HG03460 (cell line): Measurements from ENCODE around the gene RCAN2.
A peak's percentile ranks its signal among the peaks of the same experiment; 100 is the strongest.

Experiments used
- ATAC-seq: cut with Tn5 transposase; IDR thresholded peaks from one replicate; pipeline ENCODE4 v1.9.1; 2021; ENCODE audit not compliant: unreplicated experiment

The RCAN2 gene

GRCh38 chr6:46219661-46220060 lies 271.6 kb downstream of the RCAN2 start:
- no peak for ATAC-seq

- ATAC-seq = no peak
These were observed 272.8 kb downstream of the RCAN2 start for GRCh38 chr6:46218457-46218856.

GRCh38 chr6:46217671-46218131 lies 273.5 kb downstream of the RCAN2 start:
- peak; percentile 59 for ATAC-seq

- no peak for ATAC-seq
These were observed 274.4 kb downstream of the RCAN2 start for GRCh38 chr6:46216879-46217278.

GRCh38 chr6:46215777-46216176 lies 275.5 kb downstream of the RCAN2 start:
- no peak for ATAC-seq

- no peak for ATAC-seq
These were observed 276.0 kb downstream of the RCAN2 start for GRCh38 chr6:46215213-46215612.

- no peak for ATAC-seq
These were observed 279.3 kb downstream of the RCAN2 start for GRCh38 chr6:46211917-46212316.

DNA sequence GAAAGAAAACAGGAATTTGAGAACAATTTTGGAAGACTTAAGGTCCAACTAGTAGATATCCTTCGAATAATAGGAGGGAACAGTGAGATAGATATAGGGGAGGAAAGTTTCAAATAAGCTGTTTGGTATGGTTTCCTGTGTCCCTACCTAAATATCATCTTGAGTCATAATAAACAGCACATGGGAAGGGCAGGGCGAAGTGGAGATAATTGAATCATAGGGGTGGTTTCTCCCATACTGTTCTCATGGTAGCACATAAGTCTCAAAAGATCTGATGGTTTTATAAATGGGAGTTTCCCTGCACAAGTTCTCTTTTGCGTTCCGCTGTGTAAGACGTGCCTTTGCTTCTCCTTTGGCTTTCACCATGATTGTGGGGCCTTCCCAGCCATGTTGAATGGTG lies 281.0 kb downstream of the RCAN2 start:
- no peak for ATAC-seq

GRCh38 chr6:46208303-46208702 lies 282.9 kb downstream of the RCAN2 start:
- ATAC-seq = no peak

DNA sequence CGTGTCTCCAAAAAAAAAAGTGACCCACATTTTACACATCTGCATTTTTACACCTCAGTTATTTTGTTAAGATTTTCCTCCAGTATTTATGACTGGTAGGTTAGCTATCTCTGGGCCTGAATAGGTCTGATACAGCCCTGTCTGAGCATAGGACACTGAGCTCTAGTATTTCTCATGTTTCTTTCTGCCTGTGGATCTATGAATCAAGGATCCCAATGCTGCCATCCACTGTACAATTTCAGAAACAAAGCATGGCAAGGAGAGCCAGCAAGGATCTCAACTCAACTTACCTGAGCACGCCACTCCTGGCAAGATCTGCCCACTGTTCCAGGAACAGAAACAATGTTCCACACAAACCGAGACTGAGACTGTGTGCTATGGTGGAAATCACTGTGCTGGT lies 284.1 kb downstream of the RCAN2 start:
- no peak for ATAC-seq

DNA sequence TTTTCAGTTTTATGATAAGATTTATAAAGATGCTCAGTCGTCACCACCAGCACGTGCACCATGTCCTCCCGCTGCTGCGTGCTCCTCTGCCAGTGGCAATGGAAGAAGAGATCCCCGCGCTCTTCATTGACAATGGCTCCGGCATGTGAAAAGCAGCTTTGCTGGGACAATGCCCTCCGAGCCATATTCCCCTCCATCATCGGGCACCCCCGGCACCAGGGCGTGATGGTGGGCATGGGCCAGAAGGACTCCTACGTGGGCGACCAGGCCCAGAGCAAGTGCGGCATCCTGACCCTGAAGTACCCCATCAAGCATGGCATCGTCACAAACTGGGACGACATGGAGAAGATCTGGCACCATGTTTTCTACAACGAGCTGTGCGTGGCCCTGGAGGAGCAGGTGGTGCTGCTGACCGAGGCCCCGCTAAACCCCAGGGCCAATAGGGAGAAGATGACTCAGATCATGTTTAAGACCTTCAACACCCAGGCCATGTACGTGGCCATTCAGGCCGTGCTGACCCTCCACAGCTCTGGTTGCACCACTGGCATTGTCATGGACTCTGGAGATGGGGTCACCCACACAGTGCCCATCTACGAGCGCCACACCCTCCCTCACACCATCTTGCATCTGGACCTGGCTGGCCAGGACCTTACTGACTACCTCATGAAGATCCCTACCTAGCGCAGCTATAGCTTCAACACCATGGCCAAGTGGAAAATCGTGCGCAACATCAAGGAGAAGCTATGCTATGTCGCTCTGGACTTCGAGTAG lies 286.2 kb downstream of the RCAN2 start:
- ATAC-seq = no peak

DNA sequence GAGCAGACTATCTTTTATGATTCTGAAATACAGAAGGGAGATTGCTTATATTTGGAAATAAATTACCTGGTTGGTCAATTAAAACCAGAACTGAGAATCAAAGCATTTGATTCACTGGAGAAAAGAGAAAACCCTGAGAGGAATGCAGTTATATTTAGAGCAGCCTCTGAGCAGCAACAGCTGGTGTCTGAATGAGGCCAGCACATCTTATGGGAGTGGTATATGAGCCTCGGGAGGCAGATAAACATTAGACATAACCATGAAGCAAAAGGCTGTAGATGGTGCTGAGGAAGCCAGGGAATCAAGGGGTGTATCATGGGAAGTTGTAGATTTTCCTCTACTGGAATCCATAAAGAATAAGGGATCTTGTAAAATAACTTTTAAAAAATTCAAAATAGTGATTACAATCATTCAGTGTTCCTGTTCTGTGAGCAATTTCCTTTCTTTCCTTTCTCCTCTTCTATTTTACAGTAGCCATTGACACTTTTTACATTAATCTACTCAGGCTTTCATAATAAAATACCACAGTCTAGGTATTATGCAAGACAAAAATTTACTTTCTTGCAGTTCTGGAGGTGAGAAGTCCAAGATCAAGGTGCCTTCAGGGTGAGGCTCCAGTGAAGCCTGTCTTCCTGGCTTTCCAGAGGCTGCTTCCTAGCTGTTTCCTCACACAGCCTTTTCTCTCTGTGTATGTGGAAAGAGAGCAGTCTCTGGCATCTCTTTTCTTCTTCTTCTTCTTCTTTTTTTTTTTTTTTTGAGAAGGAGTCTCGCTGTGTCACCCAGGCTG lies 287.7 kb downstream of the RCAN2 start:
- no peak for ATAC-seq

- ATAC-seq = no peak
These were observed 289.5 kb downstream of the RCAN2 start for GRCh38 chr6:46201702-46202101.

DNA sequence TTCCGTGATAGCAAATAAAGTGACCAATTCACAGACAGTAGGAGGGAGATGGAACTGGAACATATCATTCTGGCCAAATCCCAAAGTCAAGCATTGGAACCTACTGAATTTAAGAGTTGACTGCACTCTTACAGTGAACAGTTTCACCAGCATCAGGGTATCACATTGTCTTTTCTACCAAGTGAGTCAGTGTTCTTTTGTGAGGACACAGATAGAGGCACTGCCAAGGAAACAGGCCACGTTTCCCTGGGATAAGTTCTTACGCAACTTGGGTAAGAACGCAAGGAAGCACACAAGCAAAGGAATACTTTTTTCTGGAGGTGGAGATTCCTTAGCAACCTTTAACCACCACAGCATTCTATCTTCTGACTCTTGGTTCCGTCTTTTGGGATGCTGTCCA lies 291.9 kb downstream of the RCAN2 start:
- no peak for ATAC-seq

DNA sequence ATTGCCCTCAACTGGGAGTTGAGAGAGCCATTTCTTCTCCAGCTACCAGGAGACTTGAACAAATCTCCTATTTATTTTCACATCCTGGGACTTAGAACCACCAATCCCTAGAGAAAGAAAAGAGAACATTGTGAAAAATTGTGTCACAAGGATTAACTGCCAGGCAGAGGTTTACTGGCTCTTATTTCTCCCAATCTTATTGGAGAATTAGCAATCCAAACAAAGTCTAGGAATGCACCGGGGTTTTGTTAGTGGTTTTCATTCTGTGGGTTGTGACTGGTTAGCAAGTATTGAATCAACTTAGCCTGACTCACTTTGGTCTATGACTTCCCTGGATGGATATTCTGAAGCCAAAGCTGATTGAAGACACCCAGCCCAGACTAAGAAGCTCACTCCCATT lies 299.3 kb downstream of the RCAN2 start:
- no peak for ATAC-seq

- no peak for ATAC-seq
These were observed 300.4 kb downstream of the RCAN2 start for GRCh38 chr6:46190889-46191288.

GRCh38 chr6:46189726-46190125 lies 301.5 kb downstream of the RCAN2 start:
- ATAC-seq = no peak

- no peak for ATAC-seq
These were observed 304.7 kb downstream of the RCAN2 start for GRCh38 chr6:46186583-46186982.

GRCh38 chr6:46184114-46184513 lies 307.1 kb downstream of the RCAN2 start:
- ATAC-seq = no peak

DNA sequence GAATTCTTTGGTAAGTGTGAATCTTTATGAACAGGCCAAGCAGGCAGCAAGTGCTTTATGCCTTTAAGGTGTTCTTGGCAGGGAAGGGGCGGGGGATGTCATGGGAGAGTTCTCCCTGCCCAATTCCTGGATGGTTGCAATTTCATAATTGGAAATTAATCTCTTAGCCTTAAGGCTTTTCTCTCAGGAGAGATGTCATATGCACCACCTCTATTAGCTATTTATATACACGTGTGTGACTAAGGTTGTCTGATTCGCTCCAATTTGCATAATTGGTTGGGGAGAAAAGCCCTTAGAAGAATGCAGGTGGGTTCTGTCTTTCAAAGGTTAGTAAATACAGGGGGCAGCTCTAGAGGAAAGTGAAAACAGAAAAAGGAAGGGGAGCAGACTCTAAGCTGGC lies 315.3 kb downstream of the RCAN2 start:
- peak; percentile 51 for ATAC-seq

GRCh38 chr6:46175446-46175845 lies 315.8 kb downstream of the RCAN2 start:
- ATAC-seq = peak; percentile 79

DNA sequence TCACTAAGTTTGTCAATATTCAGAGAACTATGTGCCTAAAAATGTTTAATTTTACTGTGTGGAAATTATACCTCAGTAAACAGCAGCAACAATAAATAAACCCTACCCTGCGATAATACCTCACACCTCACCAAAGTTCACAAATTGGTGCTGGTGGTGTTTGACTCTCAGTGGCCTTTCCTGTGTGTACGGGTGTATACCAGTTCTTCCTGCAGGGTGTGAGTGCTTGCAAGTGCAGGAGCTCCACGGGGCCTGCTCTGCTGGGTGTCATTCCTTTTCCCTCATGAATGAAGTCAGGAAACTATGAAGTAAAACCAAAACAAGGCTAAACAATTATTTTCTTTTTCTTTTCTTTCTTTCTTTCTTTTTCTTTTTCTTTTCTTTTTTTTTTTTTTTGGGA lies 316.3 kb downstream of the RCAN2 start:
- no peak for ATAC-seq
